GM12865 (cell line): ENCODE measurements around the gene MTA3.

Source experiments
- DNase-seq: peaks from one replicate; pipeline ENCODE4 v3.0.0; 2010; ENCODE audit warnings: low read depth
- H3K4me3 ChIP-seq: 2 replicates; pipeline ENCODE4 v1.5.1; 2011; ENCODE audit warnings: mild to moderate bottlenecking, low read depth, low read length, control low read depth
- TF ChIP-seq, protein P1 (sequence below): IDR thresholded peaks from 2 replicates; pipeline ENCODE4 v1.5.1; 2011; ENCODE audit warnings: low read length, control low read depth, low read depth, inconsistent platforms; ENCODE audit not compliant: insufficient read depth; ENCODE audit errors: missing control alignments

The MTA3 gene

GRCh38 chr2:42771546-42772153 lies 203.2 kb downstream of the MTA3 start:
- H3K4me3 ChIP-seq: no peak overlapping the region
- TF ChIP-seq, protein P1, sequence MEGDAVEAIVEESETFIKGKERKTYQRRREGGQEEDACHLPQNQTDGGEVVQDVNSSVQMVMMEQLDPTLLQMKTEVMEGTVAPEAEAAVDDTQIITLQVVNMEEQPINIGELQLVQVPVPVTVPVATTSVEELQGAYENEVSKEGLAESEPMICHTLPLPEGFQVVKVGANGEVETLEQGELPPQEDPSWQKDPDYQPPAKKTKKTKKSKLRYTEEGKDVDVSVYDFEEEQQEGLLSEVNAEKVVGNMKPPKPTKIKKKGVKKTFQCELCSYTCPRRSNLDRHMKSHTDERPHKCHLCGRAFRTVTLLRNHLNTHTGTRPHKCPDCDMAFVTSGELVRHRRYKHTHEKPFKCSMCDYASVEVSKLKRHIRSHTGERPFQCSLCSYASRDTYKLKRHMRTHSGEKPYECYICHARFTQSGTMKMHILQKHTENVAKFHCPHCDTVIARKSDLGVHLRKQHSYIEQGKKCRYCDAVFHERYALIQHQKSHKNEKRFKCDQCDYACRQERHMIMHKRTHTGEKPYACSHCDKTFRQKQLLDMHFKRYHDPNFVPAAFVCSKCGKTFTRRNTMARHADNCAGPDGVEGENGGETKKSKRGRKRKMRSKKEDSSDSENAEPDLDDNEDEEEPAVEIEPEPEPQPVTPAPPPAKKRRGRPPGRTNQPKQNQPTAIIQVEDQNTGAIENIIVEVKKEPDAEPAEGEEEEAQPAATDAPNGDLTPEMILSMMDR: no peak
- no peak for DNase-seq

DNA sequence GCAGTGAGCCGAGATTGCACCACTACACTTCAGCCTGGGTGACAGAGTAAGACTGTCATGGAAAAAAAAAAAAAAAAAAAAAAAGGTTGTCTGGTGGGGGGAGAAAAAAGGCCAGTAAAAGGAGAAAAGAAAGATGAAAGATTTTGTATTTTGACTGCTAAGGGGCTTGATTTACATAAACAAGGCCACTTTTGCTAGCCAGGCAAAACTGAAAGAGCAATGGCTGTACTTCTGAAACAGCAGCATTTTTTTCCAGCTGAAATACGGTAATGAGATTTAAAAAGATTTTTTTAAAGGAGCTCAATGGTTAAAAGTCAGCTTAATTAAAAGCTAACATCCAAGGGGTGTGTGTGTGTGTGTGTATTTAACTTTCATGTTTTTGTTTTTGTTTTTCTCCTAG lies 206.8 kb downstream of the MTA3 start:
- TF ChIP-seq, protein P1: no peak
- H3K4me3 ChIP-seq: peak overlapping the region; percentile 31
- DNase-seq: peak; percentile 71

- DNase-seq: no peak
- TF ChIP-seq, protein P1: no peak
- H3K4me3 ChIP-seq: peak overlapping the region; percentile 31
Measured at GRCh38 chr2:42775810-42776209, 207.4 kb downstream of the MTA3 start.

GRCh38 chr2:42777883-42778805 lies 209.7 kb downstream of the MTA3 start:
- DNase-seq: no peak
- no peak overlapping the region for H3K4me3 ChIP-seq
- TF ChIP-seq, protein P1: no peak

DNA sequence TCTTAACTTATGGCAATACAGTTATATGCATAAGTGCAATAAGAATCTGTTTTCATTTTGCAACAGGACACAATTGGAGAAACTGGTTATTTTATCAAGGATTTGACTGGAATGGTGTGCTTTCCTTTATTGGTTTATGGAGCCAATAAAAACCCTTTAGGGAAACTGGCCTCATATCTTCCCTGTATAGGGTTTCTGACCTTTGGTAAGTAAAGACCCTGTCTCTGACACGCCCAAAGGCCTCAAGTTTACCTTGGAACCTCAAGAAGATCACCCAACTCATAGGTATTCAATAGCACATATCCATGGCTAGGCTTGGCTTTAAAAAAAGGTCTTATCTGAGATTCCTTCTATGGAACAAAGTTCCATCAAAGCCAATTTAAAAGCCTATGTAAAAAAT lies 212.7 kb downstream of the MTA3 start:
- H3K4me3 ChIP-seq: no peak overlapping the region
- no peak for DNase-seq
- TF ChIP-seq, protein P1: no peak

DNA sequence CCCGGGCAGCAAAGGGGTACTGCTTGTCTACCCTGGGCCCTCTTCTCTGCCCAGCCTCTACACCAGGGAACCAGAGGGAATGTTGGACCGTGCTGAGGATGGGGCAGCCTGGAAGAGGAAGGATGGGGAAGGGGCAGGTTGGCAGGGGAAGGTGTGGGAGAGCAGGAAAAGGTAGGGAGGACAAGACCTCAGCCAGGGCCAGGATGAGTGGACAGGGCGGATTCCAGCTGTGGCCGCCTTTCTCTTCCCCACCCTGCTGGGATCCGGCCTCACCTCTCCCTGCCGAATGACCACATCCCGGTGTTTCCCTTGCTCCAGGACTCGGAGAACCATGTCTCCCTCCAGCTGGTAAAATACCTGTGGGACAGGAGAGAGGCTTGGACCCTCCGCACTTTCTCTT lies 215.1 kb downstream of the MTA3 start:
- no peak overlapping the region for H3K4me3 ChIP-seq
- TF ChIP-seq, protein P1: no peak
- DNase-seq: no peak
